ENCODE data around the gene ATP1A3.

Gene ATP1A3

GRCh38 chr19:41984961-41985360 lies 9.1 kb downstream of the ATP1A3 start:
- no peak for DNase-seq

- no peak for DNase-seq
Measured at GRCh38 chr19:41981724-41982123, 12.3 kb downstream of the ATP1A3 start.

- no peak for DNase-seq
Measured at GRCh38 chr19:41978470-41978869, 15.6 kb downstream of the ATP1A3 start.

GRCh38 chr19:41977916-41978315 lies 16.1 kb downstream of the ATP1A3 start:
- no peak for DNase-seq

- DNase-seq = no peak
Measured at GRCh38 chr19:41974652-41975051, 19.4 kb downstream of the ATP1A3 start.

GRCh38 chr19:41971363-41971762 lies 22.7 kb downstream of the ATP1A3 start:
- no peak for DNase-seq

- DNase-seq = no peak
Measured at GRCh38 chr19:41969772-41970458, 24.1 kb downstream of the ATP1A3 start.

GRCh38 chr19:41968751-41969595 lies 25.1 kb downstream of the ATP1A3 start:
- DNase-seq = no peak

GRCh38 chr19:41967054-41967783 lies 26.8 kb downstream of the ATP1A3 start:
- no peak for DNase-seq

- DNase-seq = no peak
Measured at GRCh38 chr19:41965106-41965505, 28.9 kb downstream of the ATP1A3 start.

- DNase-seq = no peak
Measured at GRCh38 chr19:41960973-41961372, 33.1 kb downstream of the ATP1A3 start.

GRCh38 chr19:41959056-41960053 lies 34.7 kb downstream of the ATP1A3 start, which contains the start of gene RABAC1:
TSS of gene RABAC1 (minus strand) at chr19:41959321. CDS start at chr19:41959292, 29 bp downstream.
- DNase-seq = peak; percentile 94

- peak; percentile 70 for DNase-seq
Measured at GRCh38 chr19:41958367-41959055, 35.5 kb downstream of the ATP1A3 start.

- peak; percentile 72 for DNase-seq
Measured at GRCh38 chr19:41957838-41958366, 36.1 kb downstream of the ATP1A3 start.

GRCh38 chr19:41957161-41957837 lies 36.7 kb downstream of the ATP1A3 start:
- DNase-seq = no peak

GRCh38 chr19:41956621-41957020 lies 37.4 kb downstream of the ATP1A3 start:
- no peak for DNase-seq

- DNase-seq = no peak
Measured at GRCh38 chr19:41955521-41955920, 38.5 kb downstream of the ATP1A3 start.

GRCh38 chr19:41951686-41952172 lies 42.3 kb downstream of the ATP1A3 start:
- DNase-seq = peak; percentile 14

- no peak for DNase-seq
Measured at GRCh38 chr19:41947091-41947490, 46.9 kb downstream of the ATP1A3 start.

GRCh38 chr19:41945135-41945766 lies 48.8 kb downstream of the ATP1A3 start:
- no peak for DNase-seq
